Measurements from ENCODE around the gene LTA. TPM values are rescaled to one million over a fixed set of nuclear protein-coding genes. Genes with fewer than 3 reads are reported as not detected.

Gene LTA
- total RNA-seq, 5 donors from 2014 or later (not counting 1 experiment from before 2014, with no cell fraction given): 12.5 to 23.9 (median 17.9) TPM

- H3K36me3 ChIP-seq (ENCODE audit: control insufficient read depth in 2 of 2, extremely low read depth in 1 of 2, insufficient read depth in 1 of 2, low read length in 1 of 2): no peaks in the 10 kb centered on the region
- H3K27me3 ChIP-seq (replicated peaks in 1 of 2; ENCODE audit: control insufficient read depth in 2 of 2, extremely low read depth in 1 of 2, insufficient read depth in 2 of 2, low read length in 1 of 2): no peaks in the 10 kb centered on the region
- H3K27me3 Mint-ChIP-seq: no peaks in the 10 kb centered on the region
- no peaks in the 10 kb centered on the region for H3K36me3 Mint-ChIP-seq
- ChIA-PET CTCF (interaction anchor here (0.6 to 8.7 kb wide), 9 partner anchors 9 to 238 kb away, joined by 3 to 244 read pairs (median 4); partner anchors contain the start of genes ATP6V1G2 (in 1 of the 2), LST1 (in 1 of the 2), LTB (in 1 of the 2) and NFKBIL1 (in 1 of the 2)), POLR2A (interaction anchor here in 1 of 2 donors (1.3 kb wide), 1 partner anchor 18 kb away, joined by 6 read pairs; the partner anchor contains the start of gene TNF)
- peak overlapping the region; percentile 91 to 93 for H3K27ac Mint-ChIP-seq
- peak overlapping the region; percentile 51 to 66 (median 58) for H3K4me3 Mint-ChIP-seq
- ATAC-seq (replicated peaks in 1 of 4): peak; percentile 2 to 23 (median 6)
- peaks cover 59 to 78% (median 70%) of the 10 kb centered on the region in 3 donors for H3K4me1 Mint-ChIP-seq
- H3K4me3 ChIP-seq (ENCODE audit: control insufficient read depth in 1 of 2, extremely low read depth in 1 of 2, low read length in 1 of 2): peak overlapping the region in 1 of 2 donors; percentile 42
- H3K4me1 ChIP-seq (ENCODE audit: control insufficient read depth in 1 of 2, extremely low read depth in 1 of 2, insufficient read depth in 2 of 2, low read length in 2 of 2): peaks cover 34 to 78% of the 10 kb centered on the region in 2 experiments
- no CpG with 5 or more reads among the region's 7 CpGs for WGBS (ENCODE audit: insufficient coverage)
- H3K9me3 ChIP-seq: no peaks in the 10 kb centered on the region
- H3K9me3 Mint-ChIP-seq: no peaks in the 10 kb centered on the region
- peak overlapping the region; percentile 60 for H3K27ac ChIP-seq (ENCODE audit: low read length)
- no peak for DNase-seq
Observed at GRCh38 chr6:31592396-31592771, 20.3 kb downstream of the LTA start.

GRCh38 chr6:31597006-31597405 lies 24.9 kb downstream of the LTA start:
- 0% methylated on average over 1 of the region's 2 CpGs for WGBS (ENCODE audit: insufficient coverage)
- Histone ChIP-seq H3K4me3 (ENCODE audit: control insufficient read depth in 1 of 2, extremely low read depth in 1 of 2, low read length in 1 of 2) (no peak overlapping the region), H3K27me3 (replicated peaks in 1 of 2; ENCODE audit: control insufficient read depth in 2 of 2, extremely low read depth in 1 of 2, insufficient read depth in 2 of 2, low read length in 1 of 2) (no peaks in the 10 kb centered on the region), H3K36me3 (ENCODE audit: control insufficient read depth in 2 of 2, extremely low read depth in 1 of 2, insufficient read depth in 1 of 2, low read length in 1 of 2) (no peaks in the 10 kb centered on the region), H3K27ac (ENCODE audit: low read length) (peak overlapping the region; percentile 9), H3K4me1 (ENCODE audit: control insufficient read depth in 1 of 2, extremely low read depth in 1 of 2, insufficient read depth in 2 of 2, low read length in 2 of 2) (peaks cover 29 to 64% of the 10 kb centered on the region in 2 experiments), H3K9me3 (no peaks in the 10 kb centered on the region)
- Mint-ChIP-seq H3K36me3 (no peaks in the 10 kb centered on the region), H3K9me3 (no peaks in the 10 kb centered on the region), H3K4me3 (peak overlapping the region in 2 of 3 donors; percentile 31 to 65), H3K4me1 (peaks cover 52 to 55% (median 53%) of the 10 kb centered on the region in 3 donors), H3K27me3 (no peaks in the 10 kb centered on the region), H3K27ac (peak overlapping the region; percentile 77 to 88)
- ATAC-seq (replicated peaks in 1 of 4) (peak; percentile 70 to 81 (median 78)), DNase-seq (peak in 27 of 35 experiments; percentile 22 to 83 (median 43))
- ChIA-PET POLR2A (interaction anchor here in 1 of 2 donors (0.6 to 1.6 kb wide), 5 partner anchors 14 to 259 kb away, joined by 3 to 5 read pairs (median 3); no protein-coding TSS in a partner anchor), CTCF (interaction anchor here (1.0 to 8.7 kb wide), 12 partner anchors 8 to 102 kb away, joined by 3 to 244 read pairs (median 13); partner anchors contain the start of genes LTB (in 2 of the 2), ATP6V1G2 (in 1 of the 2), DDX39B (in 1 of the 2) and LST1 (in 1 of the 2))

- peaks cover 0 to 2% of the 10 kb centered on the region in 2 donors for H3K27me3 Mint-ChIP-seq
- no peak overlapping the region for H3K27ac Mint-ChIP-seq
- POLR2A ChIA-PET: no interaction called here
- Histone ChIP-seq H3K27ac (ENCODE audit: low read length) (no peak overlapping the region), H3K36me3 (ENCODE audit: control insufficient read depth in 2 of 2, extremely low read depth in 1 of 2, insufficient read depth in 1 of 2, low read length in 1 of 2) (no peaks in the 10 kb centered on the region), H3K9me3 (no peaks in the 10 kb centered on the region), H3K4me3 (ENCODE audit: control insufficient read depth in 1 of 2, extremely low read depth in 1 of 2, low read length in 1 of 2) (no peak overlapping the region), H3K4me1 (ENCODE audit: control insufficient read depth in 1 of 2, extremely low read depth in 1 of 2, insufficient read depth in 2 of 2, low read length in 2 of 2) (no peaks in the 10 kb centered on the region), H3K27me3 (replicated peaks in 1 of 2; ENCODE audit: control insufficient read depth in 2 of 2, extremely low read depth in 1 of 2, insufficient read depth in 2 of 2, low read length in 1 of 2) (peaks cover 0 to under 1% of the 10 kb centered on the region in 2 experiments)
- no peak for DNase-seq
- CTCF ChIA-PET: interaction anchor here in 1 of 2 donors (0.7 kb wide), 1 partner anchor 49 kb away, joined by 4 read pairs; the partner anchor contains the start of gene APOM
- H3K4me1 Mint-ChIP-seq: no peaks in the 10 kb centered on the region
- no peak overlapping the region for H3K4me3 Mint-ChIP-seq
- WGBS (ENCODE audit: insufficient coverage): no CpG with 5 or more reads among the region's 1 CpG
- ATAC-seq (replicated peaks in 1 of 4): no peak
- H3K9me3 Mint-ChIP-seq: no peaks in the 10 kb centered on the region
- H3K36me3 Mint-ChIP-seq: no peaks in the 10 kb centered on the region
Observed at GRCh38 chr6:31607317-31607716, 35.2 kb downstream of the LTA start.

GRCh38 chr6:31609519-31610406 lies 37.7 kb downstream of the LTA start:
- WGBS (ENCODE audit: insufficient coverage): 100% methylated on average over 3 of the region's 8 CpGs
- peaks cover 4% of the 10 kb centered on the region in 2 experiments for H3K4me1 ChIP-seq (ENCODE audit: control insufficient read depth in 1 of 2, extremely low read depth in 1 of 2, insufficient read depth in 2 of 2, low read length in 2 of 2)
- DNase-seq (no peak), ATAC-seq (replicated peaks in 1 of 4) (no peak)
- CTCF ChIA-PET: interaction anchor here in 1 of 2 donors (0.6 kb wide), 2 partner anchors 58 to 311 kb away, joined by 3 to 4 read pairs; no protein-coding TSS in a partner anchor
- H3K4me3 Mint-ChIP-seq: no peak overlapping the region
- no peak overlapping the region for H3K27ac ChIP-seq (ENCODE audit: low read length)
- no peaks in the 10 kb centered on the region for H3K9me3 Mint-ChIP-seq
- H3K4me1 Mint-ChIP-seq: peaks cover 3 to 7% (median 4%) of the 10 kb centered on the region in 3 donors
- H3K27ac Mint-ChIP-seq: no peak overlapping the region
- peaks cover 0 to 2% of the 10 kb centered on the region in 2 experiments for H3K27me3 ChIP-seq (replicated peaks in 1 of 2; ENCODE audit: control insufficient read depth in 2 of 2, extremely low read depth in 1 of 2, insufficient read depth in 2 of 2, low read length in 1 of 2)
- no peaks in the 10 kb centered on the region for H3K36me3 ChIP-seq (ENCODE audit: control insufficient read depth in 2 of 2, extremely low read depth in 1 of 2, insufficient read depth in 1 of 2, low read length in 1 of 2)
- H3K36me3 Mint-ChIP-seq: no peaks in the 10 kb centered on the region
- POLR2A ChIA-PET: no interaction called here
- H3K4me3 ChIP-seq (ENCODE audit: control insufficient read depth in 1 of 2, extremely low read depth in 1 of 2, low read length in 1 of 2): no peak overlapping the region
- H3K9me3 ChIP-seq: no peaks in the 10 kb centered on the region
- no peaks in the 10 kb centered on the region for H3K27me3 Mint-ChIP-seq

GRCh38 chr6:31610968-31611367 lies 38.9 kb downstream of the LTA start:
- Histone ChIP-seq H3K4me1 (ENCODE audit: control insufficient read depth in 1 of 2, extremely low read depth in 1 of 2, insufficient read depth in 2 of 2, low read length in 2 of 2) (peaks cover 12 to 17% of the 10 kb centered on the region in 2 experiments), H3K36me3 (ENCODE audit: control insufficient read depth in 2 of 2, extremely low read depth in 1 of 2, insufficient read depth in 1 of 2, low read length in 1 of 2) (no peaks in the 10 kb centered on the region), H3K27me3 (replicated peaks in 1 of 2; ENCODE audit: control insufficient read depth in 2 of 2, extremely low read depth in 1 of 2, insufficient read depth in 2 of 2, low read length in 1 of 2) (peaks cover 0 to 2% of the 10 kb centered on the region in 2 experiments), H3K4me3 (ENCODE audit: control insufficient read depth in 1 of 2, extremely low read depth in 1 of 2, low read length in 1 of 2) (no peak overlapping the region), H3K27ac (ENCODE audit: low read length) (no peak overlapping the region), H3K9me3 (no peaks in the 10 kb centered on the region)
- Mint-ChIP-seq H3K27ac (no peak overlapping the region), H3K9me3 (no peaks in the 10 kb centered on the region), H3K27me3 (no peaks in the 10 kb centered on the region), H3K4me1 (peaks cover 15 to 19% (median 16%) of the 10 kb centered on the region in 3 donors), H3K36me3 (no peaks in the 10 kb centered on the region), H3K4me3 (no peak overlapping the region)
- ChIA-PET POLR2A (no interaction called here), CTCF (no interaction called here)
- DNase-seq: no peak
- ATAC-seq (replicated peaks in 1 of 4): no peak
- 90% methylated on average over 4 of the region's 4 CpGs for WGBS (ENCODE audit: insufficient coverage)

GRCh38 chr6:31614075-31614619 lies 42.1 kb downstream of the LTA start:
- POLR2A ChIA-PET: interaction anchor here (0.5 kb wide), 2 partner anchors 48 to 146 kb away, joined by 3 to 6 read pairs; no protein-coding TSS in a partner anchor
- DNase-seq (no peak), ATAC-seq (replicated peaks in 1 of 4) (no peak)
- H3K4me3 Mint-ChIP-seq: no peak overlapping the region
- Histone ChIP-seq H3K27ac (ENCODE audit: low read length) (no peak overlapping the region), H3K4me1 (ENCODE audit: control insufficient read depth in 1 of 2, extremely low read depth in 1 of 2, insufficient read depth in 2 of 2, low read length in 2 of 2) (peaks cover 23 to 27% of the 10 kb centered on the region in 2 experiments), H3K4me3 (ENCODE audit: control insufficient read depth in 1 of 2, extremely low read depth in 1 of 2, low read length in 1 of 2) (no peak overlapping the region), H3K27me3 (replicated peaks in 1 of 2; ENCODE audit: control insufficient read depth in 2 of 2, extremely low read depth in 1 of 2, insufficient read depth in 2 of 2, low read length in 1 of 2) (peaks cover 0 to 2% of the 10 kb centered on the region in 2 experiments), H3K9me3 (no peaks in the 10 kb centered on the region), H3K36me3 (ENCODE audit: control insufficient read depth in 2 of 2, extremely low read depth in 1 of 2, insufficient read depth in 1 of 2, low read length in 1 of 2) (no peaks in the 10 kb centered on the region)
- CTCF ChIA-PET: no interaction called here
- no peaks in the 10 kb centered on the region for H3K27me3 Mint-ChIP-seq
- no peaks in the 10 kb centered on the region for H3K36me3 Mint-ChIP-seq
- 92% methylated on average over 2 of the region's 8 CpGs for WGBS (ENCODE audit: insufficient coverage)
- H3K4me1 Mint-ChIP-seq: peaks cover 26 to 35% (median 26%) of the 10 kb centered on the region in 3 donors
- H3K27ac Mint-ChIP-seq: peak overlapping the region in 1 of 2 donors; percentile 91
- H3K9me3 Mint-ChIP-seq: no peaks in the 10 kb centered on the region

All from T-cell (primary cell).